HG02588 (cell line): ENCODE measurements around the gene VSX1.
A peak's percentile ranks its signal among the peaks of the same experiment; 100 is the strongest.

Source experiments
- ATAC-seq: cut with Tn5 transposase; IDR thresholded peaks from one replicate; pipeline ENCODE4 v1.9.1; 2021; ENCODE audit warnings: mild to moderate bottlenecking, moderate library complexity; ENCODE audit not compliant: unreplicated experiment

Gene VSX1

GRCh38 chr20:25087186-25087929, 5.4 kb upstream of the VSX1 start:
- no peak for ATAC-seq

GRCh38 chr20:25085756-25086495, 4.0 kb upstream of the VSX1 start:
- ATAC-seq = no peak

- ATAC-seq = no peak
Measured at GRCh38 chr20:25084626-25085187, 2.8 kb upstream of the VSX1 start.

- peak; percentile 53 for ATAC-seq
Measured at GRCh38 chr20:25083773-25084625, 2.1 kb upstream of the VSX1 start.

- ATAC-seq = no peak
Measured at GRCh38 chr20:25083141-25083772, 1.3 kb upstream of the VSX1 start.

GRCh38 chr20:25082498-25082873, 545 bp upstream of the VSX1 start:
- ATAC-seq = no peak

GRCh38 chr20:25081065-25081729, 744 bp downstream of the VSX1 start:
- no peak for ATAC-seq

- no peak for ATAC-seq
Measured at GRCh38 chr20:25079171-25079570, 2.8 kb downstream of the VSX1 start.

DNA sequence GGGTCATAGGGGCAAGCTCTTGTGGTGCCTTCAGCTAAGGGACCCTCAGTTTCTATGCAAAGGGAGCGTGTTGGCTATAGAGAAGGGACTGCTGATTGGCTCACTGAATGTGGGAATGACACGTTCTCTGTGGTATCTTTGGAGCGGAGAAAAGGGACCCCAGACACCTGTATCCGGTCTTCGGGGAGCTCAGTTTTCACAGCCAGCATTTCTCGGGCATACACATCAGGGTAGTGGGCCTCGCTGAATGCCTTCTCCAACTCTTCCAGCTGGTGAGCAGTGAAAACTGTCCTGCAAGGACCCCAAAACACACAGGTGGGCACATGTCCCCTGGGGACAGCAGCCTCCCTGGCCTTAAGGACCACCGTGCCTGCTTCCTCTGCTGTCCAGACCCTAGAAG, 3.3 kb downstream of the VSX1 start:
- ATAC-seq = no peak

DNA sequence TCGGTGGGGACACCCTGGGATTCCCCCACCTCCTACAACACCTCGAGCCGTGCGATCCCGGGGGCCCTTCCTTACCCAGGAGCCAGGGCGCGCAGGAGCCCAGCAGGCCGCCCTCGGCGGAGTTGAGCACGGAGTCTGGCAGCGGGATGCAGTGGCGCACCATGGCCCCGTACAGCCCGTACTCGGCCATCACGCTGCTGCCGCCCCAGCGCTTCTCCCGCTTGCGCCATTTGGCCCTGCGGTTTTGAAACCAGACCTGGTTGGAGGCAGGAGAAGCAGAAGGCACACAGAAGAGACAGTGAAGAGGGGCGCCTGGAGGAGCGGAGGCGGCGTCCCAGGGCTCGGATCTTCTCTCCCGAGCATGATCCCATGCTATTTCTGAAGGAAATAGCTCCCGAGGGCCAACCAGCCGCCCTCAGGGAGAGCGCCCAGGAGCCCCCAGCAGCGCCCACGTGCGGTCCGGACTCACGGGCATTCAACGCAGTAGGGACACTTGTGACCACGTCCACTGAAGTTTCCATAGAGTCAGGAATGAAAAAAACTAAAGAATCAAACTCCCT, 4.3 kb downstream of the VSX1 start:
- no peak for ATAC-seq

- ATAC-seq = no peak
Measured at GRCh38 chr20:25076731-25077609, 5.0 kb downstream of the VSX1 start.

- no peak for ATAC-seq
Measured at GRCh38 chr20:25076201-25076600, 5.7 kb downstream of the VSX1 start.

- ATAC-seq = no peak
Measured at GRCh38 chr20:25073544-25073943, 8.4 kb downstream of the VSX1 start.

- ATAC-seq = no peak
Measured at GRCh38 chr20:25072226-25072811, 9.6 kb downstream of the VSX1 start.

GRCh38 chr20:25071734-25072133, 10.2 kb downstream of the VSX1 start:
- ATAC-seq = no peak

GRCh38 chr20:25070821-25071473, 11.0 kb downstream of the VSX1 start:
- ATAC-seq = no peak

DNA sequence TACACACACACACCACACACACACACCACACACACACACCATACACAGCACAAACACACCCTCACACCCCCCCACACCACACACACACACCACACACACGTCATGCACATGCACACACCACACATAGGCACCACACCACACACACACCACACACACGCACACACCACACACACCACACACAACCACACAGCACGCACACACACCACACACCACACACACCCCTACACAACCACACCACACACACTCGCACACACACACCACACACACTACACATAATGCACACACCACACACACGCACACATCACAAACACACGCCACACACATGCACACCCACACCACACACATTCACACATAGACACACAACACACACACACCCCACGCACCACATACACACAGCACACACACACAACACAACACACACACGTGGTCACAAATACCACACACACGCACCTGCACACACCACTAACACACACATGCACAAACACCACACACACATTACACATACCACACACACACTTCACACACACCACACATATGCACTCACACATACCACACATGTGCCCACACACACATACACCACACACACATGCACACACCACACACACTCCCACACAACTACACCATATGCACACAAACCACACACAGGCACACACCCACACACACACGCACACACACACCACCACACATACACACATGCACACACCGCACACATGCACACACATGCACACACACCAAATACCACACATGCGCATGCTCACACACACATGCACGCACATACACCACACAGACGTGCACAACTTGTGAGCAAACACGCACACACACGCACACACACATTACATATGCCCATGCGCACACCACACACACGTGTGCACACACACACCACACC, 14.6 kb downstream of the VSX1 start:
- ATAC-seq = no peak
